ENCODE results near the gene TMEM151B.

Gene TMEM151B

GRCh38 chr6:44266347-44266746 is 3.9 kb upstream of the TMEM151B start:
- TF ChIP-seq CTCF (IDR thresholded peaks at IDR 0.05; ENCODE audit: low read depth, low read length), result no peak
- no peak for DNase-seq (ENCODE audit: low read depth in 2 of 2)
- no peak overlapping the region for H3K4me3 ChIP-seq (replicated peaks in 1 of 2; ENCODE audit: low read depth in 2 of 2, low read length in 2 of 2)

- no peak for TF ChIP-seq CTCF (IDR thresholded peaks at IDR 0.05; ENCODE audit: low read depth, low read length)
- DNase-seq (ENCODE audit: low read depth in 2 of 2), result no peak
- no peak overlapping the region for H3K4me3 ChIP-seq (replicated peaks in 1 of 2; ENCODE audit: low read depth in 2 of 2, low read length in 2 of 2)
These were observed 3.0 kb upstream of the TMEM151B start for GRCh38 chr6:44267252-44267651.

- no peak overlapping the region for H3K4me3 ChIP-seq (replicated peaks in 1 of 2; ENCODE audit: low read depth in 2 of 2, low read length in 2 of 2)
- DNase-seq (ENCODE audit: low read depth in 2 of 2), result peak; percentile 48 to 64
- TF ChIP-seq CTCF (IDR thresholded peaks at IDR 0.05; ENCODE audit: low read depth, low read length), result peak; percentile 99
These were observed 2.1 kb upstream of the TMEM151B start for GRCh38 chr6:44268095-44268628.

- no peak overlapping the region for H3K4me3 ChIP-seq (replicated peaks in 1 of 2; ENCODE audit: low read depth in 2 of 2, low read length in 2 of 2)
- no peak for DNase-seq (ENCODE audit: low read depth in 2 of 2)
These were observed 901 bp upstream of the TMEM151B start for GRCh38 chr6:44269178-44269920.

GRCh38 chr6:44270526-44271405 is 516 bp downstream of the TMEM151B start:
- DNase-seq (ENCODE audit: low read depth in 2 of 2), result no peak
- H3K4me3 ChIP-seq (replicated peaks in 1 of 2; ENCODE audit: low read depth in 2 of 2, low read length in 2 of 2), result no peak overlapping the region
- no peak for TF ChIP-seq CTCF (IDR thresholded peaks at IDR 0.05; ENCODE audit: low read depth, low read length)

More at GRCh38 chr6:44269178-44269920, 901 bp upstream of the TMEM151B start:
- no peak for TF ChIP-seq CTCF (IDR thresholded peaks at IDR 0.05; ENCODE audit: low read depth, low read length)

GRCh38 chr6:44271406-44271723 is 1.1 kb downstream of the TMEM151B start:
- no peak for DNase-seq (ENCODE audit: low read depth in 2 of 2)
- no peak overlapping the region for H3K4me3 ChIP-seq (replicated peaks in 1 of 2; ENCODE audit: low read depth in 2 of 2, low read length in 2 of 2)
- no peak for TF ChIP-seq CTCF (IDR thresholded peaks at IDR 0.05; ENCODE audit: low read depth, low read length)
